ENCODE measurements around the gene MTFR2.

DNA sequence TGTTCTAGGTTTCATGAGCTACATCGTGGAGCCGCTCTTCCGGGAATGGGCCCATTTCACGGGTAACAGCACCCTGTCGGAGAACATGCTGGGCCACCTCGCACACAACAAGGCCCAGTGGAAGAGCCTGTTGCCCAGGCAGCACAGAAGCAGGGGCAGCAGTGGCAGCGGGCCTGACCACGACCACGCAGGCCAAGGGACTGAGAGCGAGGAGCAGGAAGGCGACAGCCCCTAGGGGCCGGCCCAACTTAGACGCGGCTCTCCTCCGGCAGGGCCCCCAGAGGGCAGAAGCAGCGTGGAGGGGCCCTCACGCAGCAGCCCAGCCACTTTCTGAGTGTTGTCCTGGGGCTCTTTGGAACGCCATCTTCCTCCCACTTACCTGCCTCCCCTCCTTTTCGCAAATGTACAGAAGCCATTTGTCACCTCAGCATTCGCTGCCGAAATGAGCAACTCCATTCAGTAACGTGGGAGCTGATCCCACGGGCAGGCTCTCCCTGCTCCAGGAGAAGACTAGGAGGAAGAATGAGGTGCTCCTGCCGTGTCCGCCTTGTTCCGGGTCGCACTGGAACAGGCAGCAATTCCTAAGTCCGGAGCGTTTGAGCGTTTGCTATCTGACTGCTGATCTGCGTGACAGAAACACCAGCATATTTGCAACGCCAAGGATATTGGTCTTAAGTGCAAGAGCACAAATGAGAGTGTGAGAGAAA lies 58.4 kb downstream of the MTFR2 start:
- TF ChIP-seq, protein P1, sequence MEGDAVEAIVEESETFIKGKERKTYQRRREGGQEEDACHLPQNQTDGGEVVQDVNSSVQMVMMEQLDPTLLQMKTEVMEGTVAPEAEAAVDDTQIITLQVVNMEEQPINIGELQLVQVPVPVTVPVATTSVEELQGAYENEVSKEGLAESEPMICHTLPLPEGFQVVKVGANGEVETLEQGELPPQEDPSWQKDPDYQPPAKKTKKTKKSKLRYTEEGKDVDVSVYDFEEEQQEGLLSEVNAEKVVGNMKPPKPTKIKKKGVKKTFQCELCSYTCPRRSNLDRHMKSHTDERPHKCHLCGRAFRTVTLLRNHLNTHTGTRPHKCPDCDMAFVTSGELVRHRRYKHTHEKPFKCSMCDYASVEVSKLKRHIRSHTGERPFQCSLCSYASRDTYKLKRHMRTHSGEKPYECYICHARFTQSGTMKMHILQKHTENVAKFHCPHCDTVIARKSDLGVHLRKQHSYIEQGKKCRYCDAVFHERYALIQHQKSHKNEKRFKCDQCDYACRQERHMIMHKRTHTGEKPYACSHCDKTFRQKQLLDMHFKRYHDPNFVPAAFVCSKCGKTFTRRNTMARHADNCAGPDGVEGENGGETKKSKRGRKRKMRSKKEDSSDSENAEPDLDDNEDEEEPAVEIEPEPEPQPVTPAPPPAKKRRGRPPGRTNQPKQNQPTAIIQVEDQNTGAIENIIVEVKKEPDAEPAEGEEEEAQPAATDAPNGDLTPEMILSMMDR (IDR thresholded peaks at IDR 0.05) = no peak
- no peak for TF ChIP-seq TAF1 (IDR thresholded peaks at IDR 0.05; ENCODE audit: borderline replicate concordance, low read depth, low read length)
- no peak for TF ChIP-seq RAD21 (IDR thresholded peaks at IDR 0.05; ENCODE audit: low read length)
- TF ChIP-seq SMC3 (IDR thresholded peaks at IDR 0.05; ENCODE audit: low read depth, low read length) = no peak
- no peak for TF ChIP-seq EP300 (IDR thresholded peaks at IDR 0.05; ENCODE audit: borderline replicate concordance in 1 of 2, low read depth in 1 of 2, low read length in 1 of 2)
- TF ChIP-seq, protein P2, sequence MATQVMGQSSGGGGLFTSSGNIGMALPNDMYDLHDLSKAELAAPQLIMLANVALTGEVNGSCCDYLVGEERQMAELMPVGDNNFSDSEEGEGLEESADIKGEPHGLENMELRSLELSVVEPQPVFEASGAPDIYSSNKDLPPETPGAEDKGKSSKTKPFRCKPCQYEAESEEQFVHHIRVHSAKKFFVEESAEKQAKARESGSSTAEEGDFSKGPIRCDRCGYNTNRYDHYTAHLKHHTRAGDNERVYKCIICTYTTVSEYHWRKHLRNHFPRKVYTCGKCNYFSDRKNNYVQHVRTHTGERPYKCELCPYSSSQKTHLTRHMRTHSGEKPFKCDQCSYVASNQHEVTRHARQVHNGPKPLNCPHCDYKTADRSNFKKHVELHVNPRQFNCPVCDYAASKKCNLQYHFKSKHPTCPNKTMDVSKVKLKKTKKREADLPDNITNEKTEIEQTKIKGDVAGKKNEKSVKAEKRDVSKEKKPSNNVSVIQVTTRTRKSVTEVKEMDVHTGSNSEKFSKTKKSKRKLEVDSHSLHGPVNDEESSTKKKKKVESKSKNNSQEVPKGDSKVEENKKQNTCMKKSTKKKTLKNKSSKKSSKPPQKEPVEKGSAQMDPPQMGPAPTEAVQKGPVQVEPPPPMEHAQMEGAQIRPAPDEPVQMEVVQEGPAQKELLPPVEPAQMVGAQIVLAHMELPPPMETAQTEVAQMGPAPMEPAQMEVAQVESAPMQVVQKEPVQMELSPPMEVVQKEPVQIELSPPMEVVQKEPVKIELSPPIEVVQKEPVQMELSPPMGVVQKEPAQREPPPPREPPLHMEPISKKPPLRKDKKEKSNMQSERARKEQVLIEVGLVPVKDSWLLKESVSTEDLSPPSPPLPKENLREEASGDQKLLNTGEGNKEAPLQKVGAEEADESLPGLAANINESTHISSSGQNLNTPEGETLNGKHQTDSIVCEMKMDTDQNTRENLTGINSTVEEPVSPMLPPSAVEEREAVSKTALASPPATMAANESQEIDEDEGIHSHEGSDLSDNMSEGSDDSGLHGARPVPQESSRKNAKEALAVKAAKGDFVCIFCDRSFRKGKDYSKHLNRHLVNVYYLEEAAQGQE (IDR thresholded peaks at IDR 0.05; ENCODE audit: low read depth, low read length) = no peak
- no peak for TF ChIP-seq RFX5 (IDR thresholded peaks at IDR 0.05; ENCODE audit: low read length)
- TF ChIP-seq MEF2A (IDR thresholded peaks at IDR 0.05; ENCODE audit: borderline replicate concordance, low read depth) = no peak
- TF ChIP-seq, protein P3, sequence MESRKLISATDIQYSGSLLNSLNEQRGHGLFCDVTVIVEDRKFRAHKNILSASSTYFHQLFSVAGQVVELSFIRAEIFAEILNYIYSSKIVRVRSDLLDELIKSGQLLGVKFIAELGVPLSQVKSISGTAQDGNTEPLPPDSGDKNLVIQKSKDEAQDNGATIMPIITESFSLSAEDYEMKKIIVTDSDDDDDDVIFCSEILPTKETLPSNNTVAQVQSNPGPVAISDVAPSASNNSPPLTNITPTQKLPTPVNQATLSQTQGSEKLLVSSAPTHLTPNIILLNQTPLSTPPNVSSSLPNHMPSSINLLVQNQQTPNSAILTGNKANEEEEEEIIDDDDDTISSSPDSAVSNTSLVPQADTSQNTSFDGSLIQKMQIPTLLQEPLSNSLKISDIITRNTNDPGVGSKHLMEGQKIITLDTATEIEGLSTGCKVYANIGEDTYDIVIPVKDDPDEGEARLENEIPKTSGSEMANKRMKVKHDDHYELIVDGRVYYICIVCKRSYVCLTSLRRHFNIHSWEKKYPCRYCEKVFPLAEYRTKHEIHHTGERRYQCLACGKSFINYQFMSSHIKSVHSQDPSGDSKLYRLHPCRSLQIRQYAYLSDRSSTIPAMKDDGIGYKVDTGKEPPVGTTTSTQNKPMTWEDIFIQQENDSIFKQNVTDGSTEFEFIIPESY (IDR thresholded peaks at IDR 0.05; ENCODE audit: borderline replicate concordance, low read depth) = no peak
- no peak for TF ChIP-seq NFIC (IDR thresholded peaks at IDR 0.05; ENCODE audit: borderline replicate concordance)
